ENCODE measurements around the gene PTBP2. TPM values are rescaled to one million over a fixed set of nuclear protein-coding genes. Genes with fewer than 3 reads are reported as not detected.
"Not testable (repeated sequence)": the region's sequence is repeated elsewhere in the genome, so short reads cannot be mapped to it uniquely, and the experiment has no call there.

PTBP2 gene
- total RNA-seq, 2 donors from 2014 or later, result 47.7 to 52.0 TPM

- Mint-ChIP-seq H3K9me3 (no peaks in the 10 kb centered on the region), H3K4me1 (no peaks in the 10 kb centered on the region), H3K27ac (no peak overlapping the region), H3K4me3 (no peak overlapping the region), H3K27me3 (ENCODE audit: insufficient read depth) (no peaks in the 10 kb centered on the region), H3K36me3 (ENCODE audit: low read depth) (peaks cover 53% of the 10 kb centered on the region)
- Histone ChIP-seq H3K27me3 (ENCODE audit: control insufficient read depth, insufficient read depth, low read length, poor library complexity, severe bottlenecking) (no peaks in the 10 kb centered on the region), H3K9ac (ENCODE audit: extremely low read depth, low read length, poor library complexity, severe bottlenecking) (no peak overlapping the region), H3K4me3 (ENCODE audit: low read length) (no peak overlapping the region), H3K36me3 (ENCODE audit: control insufficient read depth, insufficient read depth, low read length) (peaks cover 89% of the 10 kb centered on the region), H3K9me3 (ENCODE audit: control insufficient read depth, low read length) (no peaks in the 10 kb centered on the region), H3K4me1 (ENCODE audit: control insufficient read depth, insufficient read depth, low read length) (peaks cover 3% of the 10 kb centered on the region), H3K27ac (ENCODE audit: low read depth, low read length) (no peak overlapping the region)
- TF ChIP-seq CTCF (conservative IDR thresholded peaks at IDR 0.05), result no peak
- no peak for DNase-seq
These were observed 61.3 kb downstream of the PTBP2 start for GRCh38 chr1:96782856-96783255.

- H3K27me3 ChIP-seq (ENCODE audit: control insufficient read depth, insufficient read depth, low read length, poor library complexity, severe bottlenecking), result no peaks in the 10 kb centered on the region
- peaks cover 12% of the 10 kb centered on the region for H3K9me3 ChIP-seq (ENCODE audit: control insufficient read depth, low read length)
- no peak overlapping the region for H3K4me3 ChIP-seq (ENCODE audit: low read length)
- WGBS, 2 experiments (ENCODE audit: insufficient coverage in 1 of 2, insufficient read length in 1 of 2), result 93% methylated on average over 2 of the region's 2 CpGs; no CpG with 5 or more reads in 1 of the 2 experiments
- Mint-ChIP-seq H3K27ac (no peak overlapping the region), H3K27me3 (ENCODE audit: insufficient read depth) (no peaks in the 10 kb centered on the region), H3K36me3 (ENCODE audit: low read depth) (peaks cover 56% of the 10 kb centered on the region), H3K4me1 (peaks cover 11% of the 10 kb centered on the region), H3K4me3 (no peak overlapping the region), H3K9me3 (peaks cover 2% of the 10 kb centered on the region)
- H3K9ac ChIP-seq (ENCODE audit: extremely low read depth, low read length, poor library complexity, severe bottlenecking), result no peak overlapping the region
- DNase-seq, result no peak
- TF ChIP-seq CTCF (conservative IDR thresholded peaks at IDR 0.05), result no peak
- H3K36me3 ChIP-seq (ENCODE audit: control insufficient read depth, insufficient read depth, low read length), result peaks cover 95% of the 10 kb centered on the region
- H3K27ac ChIP-seq (ENCODE audit: low read depth, low read length), result no peak overlapping the region
- H3K4me1 ChIP-seq (ENCODE audit: control insufficient read depth, insufficient read depth, low read length), result no peaks in the 10 kb centered on the region
These were observed 69.0 kb downstream of the PTBP2 start for GRCh38 chr1:96790599-96790998.

GRCh38 chr1:96792220-96792619, 70.6 kb downstream of the PTBP2 start:
- WGBS, 2 experiments (ENCODE audit: insufficient coverage in 1 of 2, insufficient read length in 1 of 2), result 99% methylated on average over 3 of the region's 4 CpGs; no CpG with 5 or more reads in 1 of the 2 experiments
- no peaks in the 10 kb centered on the region for H3K27me3 Mint-ChIP-seq (ENCODE audit: insufficient read depth)
- no peak overlapping the region for H3K9ac ChIP-seq (ENCODE audit: extremely low read depth, low read length, poor library complexity, severe bottlenecking)

DNA sequence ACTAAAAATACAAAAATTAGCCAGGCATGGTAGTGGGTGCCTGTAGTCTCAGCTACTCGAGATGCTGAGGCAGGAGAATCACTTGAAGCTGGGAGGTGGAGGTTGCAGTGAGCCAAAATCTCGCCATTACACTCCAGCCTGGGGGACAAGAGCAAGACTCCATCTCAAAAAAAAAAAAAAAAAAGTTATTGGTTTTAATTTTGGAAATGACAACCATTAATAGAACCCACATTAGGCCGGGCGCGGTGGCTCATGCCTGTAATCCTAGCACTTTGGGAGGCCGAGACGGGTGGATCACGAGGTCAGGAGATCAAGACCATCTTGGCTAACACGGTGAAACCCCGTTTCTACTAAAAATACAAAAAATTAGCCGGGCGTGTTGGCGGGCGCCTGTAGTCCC, 80.1 kb downstream of the PTBP2 start:
- H3K27me3 Mint-ChIP-seq (ENCODE audit: insufficient read depth); H3K9me3 Mint-ChIP-seq; H3K27me3 ChIP-seq (ENCODE audit: control insufficient read depth, insufficient read depth, low read length, poor library complexity, severe bottlenecking); H3K4me1 ChIP-seq (ENCODE audit: control insufficient read depth, insufficient read depth, low read length); H3K9ac ChIP-seq (ENCODE audit: extremely low read depth, low read length, poor library complexity, severe bottlenecking); H3K4me3 Mint-ChIP-seq; H3K27ac ChIP-seq (ENCODE audit: low read depth, low read length); H3K9me3 ChIP-seq (ENCODE audit: control insufficient read depth, low read length); H3K4me3 ChIP-seq (ENCODE audit: low read length); DNase-seq; H3K27ac Mint-ChIP-seq; H3K4me1 Mint-ChIP-seq: not testable (repeated sequence)
- 92 to 100% methylated on average over 1 to 5 of the region's 14 CpGs for WGBS, 2 experiments (ENCODE audit: insufficient coverage in 1 of 2, insufficient read length in 1 of 2)
- H3K36me3 Mint-ChIP-seq (ENCODE audit: low read depth), result peaks cover 55% of the 10 kb centered on the region
- peaks cover 56% of the 10 kb centered on the region for H3K36me3 ChIP-seq (ENCODE audit: control insufficient read depth, insufficient read depth, low read length)

More at GRCh38 chr1:96792220-96792619, 70.6 kb downstream of the PTBP2 start:
- Mint-ChIP-seq H3K9me3 (peaks cover 2% of the 10 kb centered on the region), H3K4me3 (no peak overlapping the region), H3K36me3 (ENCODE audit: low read depth) (peaks cover 56% of the 10 kb centered on the region), H3K4me1 (peaks cover 11% of the 10 kb centered on the region), H3K27ac (no peak overlapping the region)
- DNase-seq, result no peak
- Histone ChIP-seq H3K9me3 (ENCODE audit: control insufficient read depth, low read length) (peaks cover 12% of the 10 kb centered on the region), H3K4me1 (ENCODE audit: control insufficient read depth, insufficient read depth, low read length) (no peaks in the 10 kb centered on the region), H3K4me3 (ENCODE audit: low read length) (no peak overlapping the region), H3K27ac (ENCODE audit: low read depth, low read length) (no peak overlapping the region), H3K36me3 (ENCODE audit: control insufficient read depth, insufficient read depth, low read length) (peaks cover 95% of the 10 kb centered on the region), H3K27me3 (ENCODE audit: control insufficient read depth, insufficient read depth, low read length, poor library complexity, severe bottlenecking) (no peaks in the 10 kb centered on the region)
- no peak for TF ChIP-seq CTCF (conservative IDR thresholded peaks at IDR 0.05)

Data from endodermal cell (in vitro differentiated cells).